Transverse colon (tissue), 4 donors: ENCODE results near the gene ULK4.
"Not testable (repeated sequence)": the region's sequence is repeated elsewhere in the genome, so short reads cannot be mapped to it uniquely, and the experiment has no call there.

ENCODE experiments used
- EP300 ChIP-seq: sonication (generic); formaldehyde crosslinking; IDR thresholded peaks from one replicate; pipeline ENCODE4 v1.6.1; 2017; ENCODE audit warnings: antibody characterized with exemption, low read depth
- POLR2A ChIP-seq: fragments of 450-650 bp; IDR thresholded peaks from one replicate; pipeline ENCODE4 v1.6.1; 2016; ENCODE audit warnings: antibody characterized with exemption, mild to moderate bottlenecking, moderate library complexity
- POLR2AphosphoS5 ChIP-seq, 3 donors: sonication (generic); formaldehyde crosslinking; IDR thresholded peaks; one replicate each; pipeline ENCODE4 v1.6.1; 2016; ENCODE audit warnings: antibody characterized with exemption in 3 of 3
- TF ChIP-seq, protein P1 (sequence below), 5 experiments: fragments of 200-600 bp in 3 of 5; fragments of 450-650 bp in 2 of 5; sonication (generic) in 3 of 5; IDR thresholded peaks; 1 replicate in 2 of 5; 2 replicates in 3 of 5; pipeline ENCODE4 v1.5.1; 2016 to 2017; ENCODE audit warnings: antibody characterized with exemption in 5 of 5, inconsistent platforms in 3 of 5, mild to moderate bottlenecking in 2 of 5, moderate library complexity in 1 of 5

- TF ChIP-seq POLR2A; POLR2AphosphoS5 (IDR thresholded peaks at IDR 0.05); EP300: not testable (repeated sequence)
- TF ChIP-seq, protein P1, sequence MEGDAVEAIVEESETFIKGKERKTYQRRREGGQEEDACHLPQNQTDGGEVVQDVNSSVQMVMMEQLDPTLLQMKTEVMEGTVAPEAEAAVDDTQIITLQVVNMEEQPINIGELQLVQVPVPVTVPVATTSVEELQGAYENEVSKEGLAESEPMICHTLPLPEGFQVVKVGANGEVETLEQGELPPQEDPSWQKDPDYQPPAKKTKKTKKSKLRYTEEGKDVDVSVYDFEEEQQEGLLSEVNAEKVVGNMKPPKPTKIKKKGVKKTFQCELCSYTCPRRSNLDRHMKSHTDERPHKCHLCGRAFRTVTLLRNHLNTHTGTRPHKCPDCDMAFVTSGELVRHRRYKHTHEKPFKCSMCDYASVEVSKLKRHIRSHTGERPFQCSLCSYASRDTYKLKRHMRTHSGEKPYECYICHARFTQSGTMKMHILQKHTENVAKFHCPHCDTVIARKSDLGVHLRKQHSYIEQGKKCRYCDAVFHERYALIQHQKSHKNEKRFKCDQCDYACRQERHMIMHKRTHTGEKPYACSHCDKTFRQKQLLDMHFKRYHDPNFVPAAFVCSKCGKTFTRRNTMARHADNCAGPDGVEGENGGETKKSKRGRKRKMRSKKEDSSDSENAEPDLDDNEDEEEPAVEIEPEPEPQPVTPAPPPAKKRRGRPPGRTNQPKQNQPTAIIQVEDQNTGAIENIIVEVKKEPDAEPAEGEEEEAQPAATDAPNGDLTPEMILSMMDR (IDR thresholded peaks at IDR 0.05), result not testable (repeated sequence)
Measured at GRCh38 chr3:41675102-41675501, 286.8 kb downstream of the ULK4 start.
